H1 (cell line): ENCODE results near the gene DGCR6L. TPM values are rescaled to one million over a fixed set of nuclear protein-coding genes. Genes with fewer than 3 reads are reported as not detected.
"Not testable (repeated sequence)": the region's sequence is repeated elsewhere in the genome, so short reads cannot be mapped to it uniquely, and the experiment has no call there.

ENCODE experiments used
- CTCF ChIA-PET: fragments of 300-600 bp; sonication (Branson Sonifier 250); formaldehyde crosslinking; loops from one replicate; lab custom pipeline; 2021; ENCODE audit not compliant: partially characterized antibody; lab: Charles Lee
- POLR2A ChIA-PET: fragments of 300-600 bp; sonication (Branson Sonifier 250); formaldehyde crosslinking; loops from one replicate; lab custom pipeline; 2021; ENCODE audit warnings: inconsistent platforms; ENCODE audit not compliant: partially characterized antibody; lab: Charles Lee
- DNase-seq, 2 experiments: peaks; one replicate each; pipeline versions ENCODE4 v3.0.0 to v3.0.0-alpha.2; 2010 to 2022; ENCODE audit warnings: low spot score in 2 of 2, low read depth in 1 of 2, mixed read lengths in 1 of 2
- FAIRE-seq: peaks from 2 replicates; lab custom pipeline; 2011; peaks lifted over from hg19 to GRCh38; lab: Jason Lieb, UNC
- H2AFZ ChIP-seq: 2 replicates; pipeline ENCODE4 v1.8.1; 2012; ENCODE audit warnings: low read length, inconsistent platforms
- H2AK5ac ChIP-seq: 2 replicates; pipeline ENCODE4 v1.6.1; 2013; ENCODE audit warnings: low read depth, low read length
- H2BK120ac ChIP-seq: replicated peaks from 2 replicates; pipeline ENCODE3; 2013; ENCODE audit warnings: low read depth, low read length, inconsistent platforms
- H2BK12ac ChIP-seq: 2 replicates; pipeline ENCODE4 v1.6.1; 2013; ENCODE audit warnings: low read depth, low read length
- H2BK15ac ChIP-seq: 2 replicates; pipeline ENCODE4 v1.6.1; 2013; ENCODE audit warnings: low read length
- H2BK20ac ChIP-seq: 2 replicates; pipeline ENCODE4 v1.6.1; 2013; ENCODE audit warnings: low read length
- H2BK5ac ChIP-seq: 2 replicates; pipeline ENCODE4 v1.6.1; 2013; ENCODE audit warnings: low read depth, low read length
- H3K14ac ChIP-seq: 2 replicates; pipeline ENCODE4 v1.6.1; 2013; ENCODE audit warnings: inconsistent platforms; ENCODE audit not compliant: insufficient read length
- H3K18ac ChIP-seq: 2 replicates; pipeline ENCODE4 v1.6.1; 2013; ENCODE audit warnings: low read length; ENCODE audit errors: extremely low read depth
- H3K23ac ChIP-seq: 2 replicates; pipeline ENCODE4 v1.6.1; 2013; ENCODE audit warnings: inconsistent platforms; ENCODE audit not compliant: insufficient read length
- H3K23me2 ChIP-seq: 2 replicates; pipeline ENCODE4 v1.6.1; 2013; ENCODE audit warnings: low read depth, low read length
- H3K27ac ChIP-seq: 2 replicates; pipeline ENCODE4 v1.6.1; 2011; ENCODE audit warnings: low read depth, low read length, inconsistent platforms
- H3K27me3 ChIP-seq, 4 experiments: replicated peaks in 1 of 4; 1 replicate in 1 of 4; 2 replicates in 3 of 4; pipeline versions ENCODE4 v1.6.1 to v1.8.1; 2011 to 2013; ENCODE audit warnings: low read length in 3 of 4, mild to moderate bottlenecking in 3 of 4, inconsistent platforms in 2 of 4, mixed read lengths in 2 of 4, moderate library complexity in 1 of 4; ENCODE audit not compliant: control insufficient read depth in 3 of 4, insufficient read depth in 3 of 4; ENCODE audit errors: extremely low read depth in 1 of 4
- H3K36me3 ChIP-seq, 4 experiments: 2 replicates each; pipeline versions ENCODE4 v1.6.1 to v1.8.1; 2011 to 2013; ENCODE audit warnings: mild to moderate bottlenecking in 4 of 4, low read length in 3 of 4, moderate library complexity in 2 of 4, control low read depth in 1 of 4, inconsistent platforms in 1 of 4; ENCODE audit not compliant: insufficient read depth in 4 of 4, control insufficient read depth in 2 of 4
- H3K4ac ChIP-seq: replicated peaks from 2 replicates; pipeline ENCODE3; 2013; ENCODE audit warnings: low read length, low read depth, mixed read lengths, inconsistent platforms; ENCODE audit not compliant: insufficient read length
- H3K4me1 ChIP-seq, 4 experiments: replicated peaks in 1 of 4; 1 replicate in 1 of 4; 2 replicates in 3 of 4; pipeline versions ENCODE4 v1.6.1 to v1.8.1; 2011 to 2013; ENCODE audit warnings: low read length in 3 of 4, inconsistent platforms in 2 of 4, mixed read lengths in 1 of 4; ENCODE audit not compliant: insufficient read depth in 4 of 4, control insufficient read depth in 3 of 4
- H3K4me2 ChIP-seq, 2 experiments: 2 replicates each; pipeline versions ENCODE4 v1.6.1 to v1.8.1; 2011 to 2013; ENCODE audit warnings: low read depth in 2 of 2, low read length in 2 of 2, control low read depth in 1 of 2, inconsistent platforms in 1 of 2, mild to moderate bottlenecking in 1 of 2; ENCODE audit not compliant: insufficient read depth in 1 of 2
- H3K4me3 ChIP-seq, 4 experiments: fragments of 200-600, 300-600 bp in 1 of 4; sonication (generic), shearing (Covaris generic), sonication (Bioruptor Twin) in 1 of 4; 2 replicates each; pipeline versions ENCODE4 v1.5.1 to v1.8.1; 2011 to 2016; ENCODE audit warnings: low read length in 4 of 4, low read depth in 3 of 4, control low read depth in 2 of 4, inconsistent platforms in 2 of 4, mild to moderate bottlenecking in 2 of 4, mixed read lengths in 1 of 4, moderate library complexity in 1 of 4; ENCODE audit not compliant: insufficient read depth in 2 of 4; ENCODE audit errors: extremely low read depth in 1 of 4
- H3K56ac ChIP-seq: replicated peaks from 2 replicates; pipeline ENCODE3; 2013; ENCODE audit warnings: low read depth, mild to moderate bottlenecking, mixed read lengths, low read length, inconsistent platforms; ENCODE audit not compliant: insufficient read length
- H3K79me1 ChIP-seq: 2 replicates; pipeline ENCODE4 v1.6.1; 2013; ENCODE audit warnings: low read depth, low read length, control low read depth
- H3K79me2 ChIP-seq, 2 experiments: 2 replicates each; pipeline versions ENCODE4 v1.6.1 to v1.8.1; 2012 to 2013; ENCODE audit warnings: low read length in 2 of 2, mild to moderate bottlenecking in 2 of 2, inconsistent platforms in 1 of 2; ENCODE audit not compliant: insufficient read depth in 2 of 2, control insufficient read depth in 1 of 2
- H3K9ac ChIP-seq, 4 experiments: replicated peaks in 1 of 4; 1 replicate in 1 of 4; 2 replicates in 3 of 4; pipeline versions ENCODE4 v1.6.1 to v1.8.1; 2011 to 2013; ENCODE audit warnings: low read depth in 3 of 4, low read length in 3 of 4, control low read depth in 2 of 4, mild to moderate bottlenecking in 2 of 4, moderate library complexity in 2 of 4, inconsistent platforms in 1 of 4; ENCODE audit errors: extremely low read depth in 1 of 4
- H3K9me3 ChIP-seq, 2 experiments: 2 replicates each; pipeline versions ENCODE4 v1.6.1 to v1.8.1; 2012 to 2013; ENCODE audit warnings: mild to moderate bottlenecking in 2 of 2, moderate library complexity in 2 of 2, control low read depth in 1 of 2, inconsistent platforms in 1 of 2, low read depth in 1 of 2, low read length in 1 of 2, mixed read lengths in 1 of 2; ENCODE audit not compliant: insufficient read depth in 2 of 2
- H4K20me1 ChIP-seq, 2 experiments: replicated peaks in 1 of 2; 2 replicates each; pipeline versions ENCODE3 to v1.8.1; 2011 to 2013; ENCODE audit warnings: inconsistent platforms in 2 of 2, low read length in 2 of 2, mild to moderate bottlenecking in 1 of 2; ENCODE audit not compliant: insufficient read depth in 2 of 2, control insufficient read depth in 1 of 2
- H4K5ac ChIP-seq: 2 replicates; pipeline ENCODE4 v1.6.1; 2013; ENCODE audit warnings: low read length, low read depth, mixed read lengths, inconsistent platforms; ENCODE audit not compliant: insufficient read length
- H4K8ac ChIP-seq: 2 replicates; pipeline ENCODE4 v1.8.0; 2013; ENCODE audit warnings: mild to moderate bottlenecking, moderate library complexity, low read length, inconsistent platforms; ENCODE audit not compliant: insufficient read depth; ENCODE audit errors: extremely low read depth
- H4K91ac ChIP-seq: replicated peaks from 2 replicates; pipeline ENCODE3; 2013; ENCODE audit warnings: low read length, mixed read lengths, inconsistent platforms; ENCODE audit not compliant: insufficient read length
- BCL11A ChIP-seq, 2 experiments: IDR thresholded peaks; one replicate each; pipeline ENCODE4 v1.6.1; 2011; ENCODE audit warnings: low read depth in 2 of 2, low read length in 2 of 2, mild to moderate bottlenecking in 2 of 2
- FOSL1 ChIP-seq: IDR thresholded peaks from 2 replicates; pipeline ENCODE4 v1.6.1; 2011; ENCODE audit warnings: mild to moderate bottlenecking, low read depth, low read length, moderate library complexity; ENCODE audit not compliant: insufficient read depth
- SIRT6 ChIP-seq: IDR thresholded peaks from one replicate; pipeline ENCODE4 v1.7.1; 2012; ENCODE audit warnings: low read length, inconsistent platforms
- YY1 ChIP-seq: IDR thresholded peaks from 2 replicates; pipeline ENCODE4 v1.6.1; 2011; ENCODE audit warnings: low read depth, mild to moderate bottlenecking, low read length
- WGBS, 2 experiments: shearing (Covaris generic) in 1 of 2; methylation state at CpG; one replicate each; pipeline versions ENCODE4 v1.1.6 to v1.1.7; 2013 to 2015; ENCODE audit warnings: low lambda C conversion rate in 2 of 2, mixed read lengths in 2 of 2, inconsistent platforms in 1 of 2, low coverage in 1 of 2, missing lambda C conversion rate in 1 of 2; ENCODE audit not compliant: insufficient replicate concordance in 2 of 2, insufficient coverage in 1 of 2, insufficient read length in 1 of 2; ENCODE audit errors: extremely low coverage in 1 of 2, missing lambda C conversion rate in 1 of 2; 5-methylcytosine and 5-hydroxymethylcytosine counted together
- polyA plus RNA-seq, 7 experiments: library from polyadenylated mRNA; depleted of rRNA in 3 of 7; stranded (reverse) in 5 of 7; unstranded in 2 of 7; fragments of >200 nt in 5 of 7; fragments of 200-250 nt in 2 of 7; gene quantifications; 1 replicate in 5 of 7; 2 replicates in 1 of 7; 4 replicates in 1 of 7; pipeline versions ENCODE4 v1.2.1 to v1.2.3, GENCODE V29; 2011 to 2013; ENCODE audit warnings: missing spikeins in 2 of 7, mixed read lengths in 2 of 7
- total RNA-seq: library from RNA; stranded (reverse); fragmentation: NEBNext Ultra II Directional; extraction: Animal tissue kit (Norgen Biotek cat#: 25700); gene quantifications from 2 replicates; pipeline ENCODE4 v1.2.1, GENCODE V29; 2021
- TF ChIP-seq, protein P1 (sequence below): IDR thresholded peaks from 2 replicates; pipeline ENCODE4 v1.6.1; 2011; ENCODE audit warnings: low read length, improper control_type of control experiment

The DGCR6L gene
- total and polyA plus RNA-seq, 2 of the 8 experiments (the other 6 are each of a cell fraction or from before 2014, with no cell fraction given) = 43.6 to 72.6 TPM

DNA sequence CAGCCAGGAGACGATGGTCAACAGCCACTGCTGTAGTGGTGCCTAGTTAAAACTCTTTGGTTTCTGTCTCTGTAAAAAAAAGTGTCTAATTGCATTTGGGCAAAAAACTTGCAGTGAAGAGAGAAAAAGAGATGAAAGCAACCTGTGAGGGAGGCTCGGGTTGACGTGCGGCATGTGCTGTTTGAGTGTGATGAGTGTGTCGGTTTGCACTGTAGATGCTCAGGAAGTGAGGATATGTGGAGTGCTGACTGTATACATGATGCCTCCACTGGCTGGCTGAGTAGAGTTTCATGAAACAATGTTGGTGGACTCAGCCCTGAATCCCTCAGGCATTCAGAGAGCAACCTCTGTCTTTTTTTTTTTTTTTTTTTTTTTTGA lies 4.3 kb upstream of the DGCR6L start (continued):
- TF ChIP-seq YY1 = no peak
- no peak for TF ChIP-seq BCL11A (IDR thresholded peaks at IDR 0.05; ENCODE audit: low read depth in 2 of 2, low read length in 2 of 2)
- no peak for TF ChIP-seq FOSL1
- TF ChIP-seq, protein P1, sequence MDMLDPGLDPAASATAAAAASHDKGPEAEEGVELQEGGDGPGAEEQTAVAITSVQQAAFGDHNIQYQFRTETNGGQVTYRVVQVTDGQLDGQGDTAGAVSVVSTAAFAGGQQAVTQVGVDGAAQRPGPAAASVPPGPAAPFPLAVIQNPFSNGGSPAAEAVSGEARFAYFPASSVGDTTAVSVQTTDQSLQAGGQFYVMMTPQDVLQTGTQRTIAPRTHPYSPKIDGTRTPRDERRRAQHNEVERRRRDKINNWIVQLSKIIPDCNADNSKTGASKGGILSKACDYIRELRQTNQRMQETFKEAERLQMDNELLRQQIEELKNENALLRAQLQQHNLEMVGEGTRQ = no peak
- no peak for TF ChIP-seq SIRT6

DNA sequence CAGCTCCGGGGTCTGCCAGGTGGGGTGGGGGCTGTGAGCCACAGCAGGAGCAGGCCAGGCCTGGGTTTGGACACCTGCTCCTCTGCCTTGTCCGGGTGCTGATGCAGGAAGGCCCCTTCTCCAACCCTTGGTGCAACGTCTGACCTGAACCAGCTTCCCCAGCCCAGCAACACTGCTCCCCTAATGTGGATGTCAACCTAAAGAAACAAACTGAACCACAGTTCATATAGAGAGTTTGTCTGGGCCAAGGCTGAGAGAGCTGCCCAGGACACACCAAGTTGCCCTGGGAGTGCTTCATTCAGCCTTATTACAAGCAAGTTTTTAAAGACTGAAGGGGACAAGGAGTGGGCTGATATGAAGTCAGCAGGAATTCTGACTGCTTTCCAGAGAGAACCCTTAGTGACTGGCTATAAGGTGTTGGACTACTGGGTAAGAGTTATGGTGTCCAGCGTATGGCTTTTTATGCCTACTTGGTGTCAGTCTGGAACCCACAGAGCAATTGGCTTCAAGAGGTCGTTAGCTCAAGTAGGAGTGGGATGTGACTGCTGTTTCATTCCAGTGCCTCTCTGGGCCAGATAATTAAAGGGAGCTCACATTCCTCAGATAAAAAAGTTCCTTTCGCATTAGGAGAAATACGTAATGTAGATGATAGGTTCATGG lies 1.8 kb upstream of the DGCR6L start:
- H4K20me1 ChIP-seq, H3K79me2 ChIP-seq, H3K79me1 ChIP-seq, H3K23me2 ChIP-seq, H3K18ac ChIP-seq, H3K56ac ChIP-seq, H3K36me3 ChIP-seq, H3K27me3 ChIP-seq, H2BK12ac ChIP-seq, H2BK20ac ChIP-seq, H3K9me3 ChIP-seq, FAIRE-seq, H3K4me2 ChIP-seq, DNase-seq, H4K91ac ChIP-seq, H4K8ac ChIP-seq, H2AK5ac ChIP-seq, H4K5ac ChIP-seq, H2BK5ac ChIP-seq, H3K4me3 ChIP-seq, H2AFZ ChIP-seq, H2BK120ac ChIP-seq, H3K4me1 ChIP-seq, H3K27ac ChIP-seq, H3K9ac ChIP-seq, H2BK15ac ChIP-seq, H3K23ac ChIP-seq, H3K14ac ChIP-seq, H3K4ac ChIP-seq: not testable (repeated sequence)
- ChIA-PET POLR2A (interaction anchor here (0.8 kb wide), 1 partner anchor 590 kb away, joined by 3 read pairs; no protein-coding TSS in a partner anchor), CTCF (interaction anchor here (0.8 to 0.9 kb wide), 2 partner anchors 135 to 173 kb away, joined by 3 read pairs; no protein-coding TSS in a partner anchor)
- WGBS, 2 experiments = 84% methylated on average over 5 of the region's 7 CpGs; no CpG with 5 or more reads in 1 of the 2 experiments
